PC-9 (cell line): ENCODE measurements around the gene MYOZ2.

Source experiments
- EZH2 ChIP-seq: fragments of 200-600 bp; sonication (generic); IDR thresholded peaks from 2 replicates; pipeline ENCODE4 v1.8.0; 2017; ENCODE audit warnings: antibody characterized with exemption, low read depth
- TF ChIP-seq, protein P1 (sequence below): fragments of 200-600 bp; sonication (generic); conservative IDR thresholded peaks from 2 replicates; pipeline ENCODE4 v1.6.1; 2017; ENCODE audit warnings: mixed run types, antibody characterized with exemption, mild to moderate bottlenecking, moderate library complexity

DNA sequence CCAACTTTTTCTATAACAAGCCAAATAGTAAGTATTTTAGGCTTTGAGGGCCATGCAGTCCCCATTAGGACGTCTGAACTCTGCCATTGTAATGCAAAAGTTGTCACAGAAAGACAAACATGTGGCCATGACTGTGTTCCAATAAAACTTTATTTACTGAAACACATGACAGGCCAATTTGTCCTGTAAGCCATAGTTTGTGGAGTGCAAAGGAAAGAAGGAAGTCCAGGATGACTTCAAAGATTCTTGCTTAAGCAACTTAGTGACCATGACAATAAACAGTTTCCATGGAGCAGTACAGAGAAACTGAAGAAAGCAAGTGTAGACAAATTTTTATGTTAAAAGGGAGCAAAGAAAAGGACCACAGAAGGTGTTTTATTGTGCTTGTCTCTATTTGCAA, 35.0 kb upstream of the MYOZ2 start:
- TF ChIP-seq EZH2: no peak
- TF ChIP-seq, protein P1, sequence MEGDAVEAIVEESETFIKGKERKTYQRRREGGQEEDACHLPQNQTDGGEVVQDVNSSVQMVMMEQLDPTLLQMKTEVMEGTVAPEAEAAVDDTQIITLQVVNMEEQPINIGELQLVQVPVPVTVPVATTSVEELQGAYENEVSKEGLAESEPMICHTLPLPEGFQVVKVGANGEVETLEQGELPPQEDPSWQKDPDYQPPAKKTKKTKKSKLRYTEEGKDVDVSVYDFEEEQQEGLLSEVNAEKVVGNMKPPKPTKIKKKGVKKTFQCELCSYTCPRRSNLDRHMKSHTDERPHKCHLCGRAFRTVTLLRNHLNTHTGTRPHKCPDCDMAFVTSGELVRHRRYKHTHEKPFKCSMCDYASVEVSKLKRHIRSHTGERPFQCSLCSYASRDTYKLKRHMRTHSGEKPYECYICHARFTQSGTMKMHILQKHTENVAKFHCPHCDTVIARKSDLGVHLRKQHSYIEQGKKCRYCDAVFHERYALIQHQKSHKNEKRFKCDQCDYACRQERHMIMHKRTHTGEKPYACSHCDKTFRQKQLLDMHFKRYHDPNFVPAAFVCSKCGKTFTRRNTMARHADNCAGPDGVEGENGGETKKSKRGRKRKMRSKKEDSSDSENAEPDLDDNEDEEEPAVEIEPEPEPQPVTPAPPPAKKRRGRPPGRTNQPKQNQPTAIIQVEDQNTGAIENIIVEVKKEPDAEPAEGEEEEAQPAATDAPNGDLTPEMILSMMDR: no peak
